HEK293 (cell line): ENCODE results near the gene SNUPN.

Experiments used
- CTCF ChIA-PET: fragments of 350-600 bp; formaldehyde crosslinking; extraction: SDS; loops from one replicate; lab custom pipeline; 2021; ENCODE audit warnings: antibody characterized with exemption; lab: Yijun Ruan, JAX
- POLR2A ChIA-PET: fragments of 300-600 bp; formaldehyde crosslinking; extraction: SDS; loops from one replicate; lab custom pipeline; 2020; ENCODE audit warnings: antibody characterized with exemption, inconsistent platforms; lab: Yijun Ruan, JAX
- H3K27ac ChIP-seq: fragments of 200-500 bp; sonication (Bioruptor generic); 2 replicates; pipeline ENCODE4 v1.5.1; 2014; ENCODE audit warnings: low read depth, low read length, control low read depth, inconsistent platforms; ENCODE audit errors: extremely low read depth
- H3K36me3 ChIP-seq, 2 experiments: fragments of 200-500 bp in 1 of 2; sonication (Bioruptor generic) in 1 of 2; 1 replicate in 1 of 2; 2 replicates in 1 of 2; pipeline ENCODE4 v1.5.1; 2014 to 2017; ENCODE audit warnings: inconsistent platforms in 2 of 2, low read length in 2 of 2; ENCODE audit not compliant: control insufficient read depth in 2 of 2, insufficient read depth in 1 of 2
- H3K4me1 ChIP-seq: fragments of 200-500 bp; sonication (Bioruptor generic); 2 replicates; pipeline ENCODE4 v1.5.1; 2014; ENCODE audit warnings: mild to moderate bottlenecking, low read length, inconsistent platforms; ENCODE audit not compliant: control insufficient read depth, insufficient read depth
- H3K4me3 ChIP-seq: 2 replicates; pipeline ENCODE4 v1.5.1; 2011; ENCODE audit warnings: low read depth, mild to moderate bottlenecking, control low read depth, low read length, moderate library complexity
- H3K9me3 ChIP-seq: fragments of 200-500 bp; sonication (Bioruptor generic); 2 replicates; pipeline ENCODE4 v1.5.1; 2014; ENCODE audit warnings: low read depth, low read length, inconsistent platforms; ENCODE audit not compliant: control insufficient read depth, insufficient read depth
- GLIS1 ChIP-seq: fragments of 450-650 bp; formaldehyde crosslinking; IDR thresholded peaks from 2 replicates; pipeline ENCODE4 v1.5.1; 2016; ENCODE audit warnings: missing biosample characterization, missing genetic modification characterization
- GLIS2 ChIP-seq: fragments of 450-650 bp; formaldehyde crosslinking; IDR thresholded peaks from 2 replicates; pipeline ENCODE4 v1.5.1; 2016; ENCODE audit warnings: missing biosample characterization, missing genetic modification characterization
- HIC1 ChIP-seq: fragments of 450-650 bp; formaldehyde crosslinking; IDR thresholded peaks from 2 replicates; pipeline ENCODE4 v1.5.1; 2016; ENCODE audit warnings: missing biosample characterization, missing genetic modification characterization
- IKZF3 ChIP-seq: fragments of 450-650 bp; IDR thresholded peaks from 2 replicates; pipeline ENCODE4 v1.5.0; 2018; ENCODE audit warnings: missing biosample characterization, mild to moderate bottlenecking, missing genetic modification characterization, moderate library complexity
- KLF10 ChIP-seq: fragments of 450-650 bp; IDR thresholded peaks from 2 replicates; pipeline ENCODE4 v1.5.1; 2018; ENCODE audit warnings: missing biosample characterization, mild to moderate bottlenecking, missing genetic modification characterization
- KLF16 ChIP-seq: fragments of 450-650 bp; formaldehyde crosslinking; IDR thresholded peaks from 2 replicates; pipeline ENCODE4 v1.5.1; 2017; ENCODE audit warnings: missing biosample characterization, missing genetic modification characterization
- MZF1 ChIP-seq: fragments of 450-650 bp; formaldehyde crosslinking; IDR thresholded peaks from 2 replicates; pipeline ENCODE4 v1.5.1; 2017; ENCODE audit warnings: missing biosample characterization, missing genetic modification characterization, borderline replicate concordance
- SP7 ChIP-seq: fragments of 450-650 bp; formaldehyde crosslinking; IDR thresholded peaks from 2 replicates; pipeline ENCODE4 v1.5.1; 2016; ENCODE audit warnings: missing biosample characterization, missing genetic modification characterization
- WT1 ChIP-seq: fragments of 450-650 bp; formaldehyde crosslinking; IDR thresholded peaks from 2 replicates; pipeline ENCODE4 v1.5.1; 2016; ENCODE audit warnings: missing biosample characterization, missing genetic modification characterization
- ZBTB20 ChIP-seq: fragments of 450-650 bp; formaldehyde crosslinking; IDR thresholded peaks from 2 replicates; pipeline ENCODE4 v1.5.1; 2016; ENCODE audit warnings: missing biosample characterization, missing genetic modification characterization
- ZBTB26 ChIP-seq: fragments of 450-650 bp; formaldehyde crosslinking; optimal IDR thresholded peaks from 2 replicates; pipeline ENCODE3; 2016; ENCODE audit warnings: missing biosample characterization, mild to moderate bottlenecking, missing genetic modification characterization
- ZBTB8A ChIP-seq: fragments of 450-650 bp; formaldehyde crosslinking; IDR thresholded peaks from 2 replicates; pipeline ENCODE4 v1.5.1; 2016; ENCODE audit warnings: missing biosample characterization, missing genetic modification characterization
- ZFP41 ChIP-seq: fragments of 450-650 bp; formaldehyde crosslinking; IDR thresholded peaks from 2 replicates; pipeline ENCODE4 v1.5.1; 2016; ENCODE audit warnings: missing biosample characterization, missing genetic modification characterization, borderline replicate concordance
- ZIC2 ChIP-seq: fragments of 450-650 bp; formaldehyde crosslinking; IDR thresholded peaks from 2 replicates; pipeline ENCODE4 v1.5.1; 2016; ENCODE audit warnings: missing biosample characterization, missing genetic modification characterization
- ZNF114 ChIP-seq: fragments of 450-650 bp; formaldehyde crosslinking; IDR thresholded peaks from 2 replicates; pipeline ENCODE4 v1.5.0; 2017; ENCODE audit warnings: missing biosample characterization, missing genetic modification characterization
- ZNF335 ChIP-seq: fragments of 450-650 bp; formaldehyde crosslinking; conservative IDR thresholded peaks from 2 replicates; pipeline ENCODE4 v1.5.1; 2016; ENCODE audit warnings: missing biosample characterization, missing genetic modification characterization
- ZNF341 ChIP-seq: fragments of 450-650 bp; formaldehyde crosslinking; IDR thresholded peaks from 2 replicates; pipeline ENCODE4; 2016; ENCODE audit warnings: low read depth, missing biosample characterization, missing genetic modification characterization
- ZNF404 ChIP-seq: fragments of 450-650 bp; formaldehyde crosslinking; IDR thresholded peaks from 2 replicates; pipeline ENCODE4 v1.5.1; 2017; ENCODE audit warnings: missing biosample characterization, missing genetic modification characterization
- ZNF449 ChIP-seq: fragments of 450-650 bp; formaldehyde crosslinking; IDR thresholded peaks from 2 replicates; pipeline ENCODE4 v1.5.1; 2017; ENCODE audit warnings: missing biosample characterization, mild to moderate bottlenecking, missing genetic modification characterization, moderate library complexity
- ZNF488 ChIP-seq: fragments of 450-650 bp; formaldehyde crosslinking; IDR thresholded peaks from 2 replicates; pipeline ENCODE4 v1.5.1; 2016; ENCODE audit warnings: missing biosample characterization, missing genetic modification characterization
- ZNF544 ChIP-seq: fragments of 450-650 bp; formaldehyde crosslinking; IDR thresholded peaks from 2 replicates; pipeline ENCODE4 v1.5.0; 2017; ENCODE audit warnings: missing biosample characterization, missing genetic modification characterization
- ZNF561 ChIP-seq: fragments of 450-650 bp; IDR thresholded peaks from 2 replicates; pipeline ENCODE4 v1.5.1; 2018; ENCODE audit warnings: missing biosample characterization, missing genetic modification characterization, borderline replicate concordance
- ZNF660 ChIP-seq: fragments of 450-650 bp; IDR thresholded peaks from 2 replicates; pipeline ENCODE4 v1.5.1; 2018; ENCODE audit warnings: missing biosample characterization, mild to moderate bottlenecking, missing genetic modification characterization
- ZNF677 ChIP-seq: fragments of 450-650 bp; IDR thresholded peaks from 2 replicates; pipeline ENCODE4 v1.5.0; 2018; ENCODE audit warnings: missing biosample characterization, mild to moderate bottlenecking, missing genetic modification characterization, moderate library complexity
- ZNF692 ChIP-seq: fragments of 450-650 bp; formaldehyde crosslinking; IDR thresholded peaks from 2 replicates; pipeline ENCODE4 v1.5.1; 2016; ENCODE audit warnings: missing biosample characterization, missing genetic modification characterization
- ZNF792 ChIP-seq: fragments of 450-650 bp; formaldehyde crosslinking; IDR thresholded peaks from 2 replicates; pipeline ENCODE4 v1.5.1; 2016; ENCODE audit warnings: missing biosample characterization, missing genetic modification characterization
- ZSCAN23 ChIP-seq: fragments of 450-650 bp; formaldehyde crosslinking; IDR thresholded peaks from 2 replicates; pipeline ENCODE4 v1.5.1; 2016; ENCODE audit warnings: missing biosample characterization, missing genetic modification characterization
- ZSCAN30 ChIP-seq: fragments of 450-650 bp; IDR thresholded peaks from 2 replicates; pipeline ENCODE4 v1.5.1; 2018; ENCODE audit warnings: missing biosample characterization, mild to moderate bottlenecking, missing genetic modification characterization, moderate library complexity
- ZXDB ChIP-seq: fragments of 450-650 bp; formaldehyde crosslinking; IDR thresholded peaks from 2 replicates; pipeline ENCODE4 v1.5.1; 2016; ENCODE audit warnings: missing biosample characterization, missing genetic modification characterization

The SNUPN gene

GRCh38 chr15:75578948-75579920, 46.3 kb downstream of the SNUPN start, which contains the start of gene PTPN9:
Gene PTPN9, minus strand, starts transcription at chr15:75579315. Its CDS starts 539 bp downstream, at chr15:75578776.
- peak within 1 kb of the TSS; percentile 96 for H3K27ac ChIP-seq
- POLR2A ChIA-PET = interaction anchor here (0.5 to 5.5 kb wide), 13 partner anchors 14 to 219 kb away, joined by 3 to 70 read pairs (median 4); partner anchors contain the start of genes IMP3, MAN2C1, SIN3A and SNUPN
- peak within 1 kb of the TSS; percentile 84 for H3K4me3 ChIP-seq
- CTCF ChIA-PET = interaction anchor here (0.5 to 1.4 kb wide), 6 partner anchors 9 to 185 kb away, joined by 3 to 6 read pairs (median 4); no protein-coding TSS in a partner anchor
- H3K9me3 ChIP-seq = no peaks in the 10 kb centered on the region
- H3K36me3 ChIP-seq = no peaks in the 10 kb centered on the region; a peak in 1 of 3 replicates
- H3K4me1 ChIP-seq = peaks cover 14% of the 10 kb centered on the region
- TF ChIP-seq ZNF561 (peak; percentile 86), GLIS2 (tag by site-specific recombination) (peak; percentile 96), ZNF335 (tag by site-specific recombination) (peak; percentile 38; the same call in 1 of the 2 replicates), ZNF114 (no peak), ZBTB20 (tag by site-specific recombination) (peak; percentile 42; the same call in 1 of the 2 replicates), ZNF660 (tag by site-specific recombination) (peak; percentile 82; the same call in 1 of the 2 replicates), ZNF341 (peak; percentile 39), GLIS1 (tag by site-specific recombination) (peak; percentile 97), ZIC2 (peak; percentile 74), WT1 (tag by site-specific recombination) (0 out of 2 replicates have a peak, but pooled peaks have one; percentile 41), ZSCAN23 (tag by site-specific recombination) (no peak), ZXDB (tag by site-specific recombination) (0 out of 2 replicates have a peak, but pooled peaks have one; percentile 12), ZSCAN30 (peak; percentile 98), ZFP41 (tag by site-specific recombination) (no peak), IKZF3 (tag by site-specific recombination) (peak; percentile 69), ZNF404 (tag by site-specific recombination) (no peak), ZNF544 (tag by site-specific recombination) (no peak), MZF1 (tag by site-specific recombination) (peak; percentile 27; the same call in 1 of the 2 replicates), KLF16 (tag by site-specific recombination) (peak; percentile 29; the same call in 1 of the 2 replicates), ZNF449 (peak; percentile 77; the same call in 1 of the 2 replicates), ZBTB26 (tag by site-specific recombination) (peak; percentile 80), SP7 (no peak), ZNF488 (tag by site-specific recombination) (no peak), KLF10 (peak; percentile 73), ZNF677 (tag by site-specific recombination) (no peak), ZBTB8A (0 out of 2 replicates have a peak, but pooled peaks have one; percentile 60), ZNF692 (tag by site-specific recombination) (peak; percentile 57; the same call in 1 of the 2 replicates), HIC1 (tag by site-specific recombination) (no peak; the same call in 1 of the 2 replicates), ZNF792 (tag by site-specific recombination) (no peak)
